Retinal pigment epithelial cell (primary cell): ENCODE results near the gene GMDS.
"Not testable (repeated sequence)": the region's sequence is repeated elsewhere in the genome, so short reads cannot be mapped to it uniquely, and the experiment has no call there.

Source experiments
- DNase-seq: peaks from one replicate; pipeline ENCODE4 v3.0.0-alpha.2; 2010; ENCODE audit warnings: low read depth
- H3K4me3 ChIP-seq: 2 replicates; pipeline ENCODE4 v1.5.1; 2011; ENCODE audit warnings: mild to moderate bottlenecking, low read length, control low read depth, moderate library complexity
- CTCF ChIP-seq: conservative IDR thresholded peaks from 2 replicates; pipeline ENCODE4 v1.5.1; 2011; ENCODE audit warnings: low read depth, low read length, control low read depth, inconsistent platforms

The GMDS gene

GRCh38 chr6:1760876-1761275, 484.5 kb downstream of the GMDS start:
- no peak for TF ChIP-seq CTCF
- no peak for DNase-seq
- H3K4me3 ChIP-seq, result no peak overlapping the region

GRCh38 chr6:1759870-1760269, 485.5 kb downstream of the GMDS start:
- no peak for DNase-seq
- TF ChIP-seq CTCF, result no peak
- H3K4me3 ChIP-seq, result no peak overlapping the region

GRCh38 chr6:1758076-1758679, 487.2 kb downstream of the GMDS start:
- DNase-seq, result no peak
- no peak for TF ChIP-seq CTCF

GRCh38 chr6:1757131-1757530, 488.3 kb downstream of the GMDS start:
- DNase-seq, result no peak
- H3K4me3 ChIP-seq, result no peak overlapping the region
- TF ChIP-seq CTCF, result no peak

More at GRCh38 chr6:1758076-1758679, 487.2 kb downstream of the GMDS start:
- H3K4me3 ChIP-seq, result no peak overlapping the region

- H3K4me3 ChIP-seq, result no peak overlapping the region
- TF ChIP-seq CTCF, result no peak
- DNase-seq, result no peak
Observed at GRCh38 chr6:1756472-1757129, 488.8 kb downstream of the GMDS start.

- not testable (repeated sequence) for DNase-seq, H3K4me3 ChIP-seq
Observed at GRCh38 chr6:1751063-1751462, 494.3 kb downstream of the GMDS start.

GRCh38 chr6:1749041-1749440, 496.4 kb downstream of the GMDS start:
- no peak for TF ChIP-seq CTCF
- H3K4me3 ChIP-seq, result no peak overlapping the region
- DNase-seq, result no peak

- TF ChIP-seq CTCF, result no peak
- no peak overlapping the region for H3K4me3 ChIP-seq
- no peak for DNase-seq
Observed at GRCh38 chr6:1747531-1747930, 497.9 kb downstream of the GMDS start.
